Transverse colon (tissue), 4 donors: ENCODE measurements around the gene SELENOK.

Experiments used
- CTCF ChIP-seq, 5 experiments: fragments of 200-600 bp in 3 of 5; fragments of 450-650 bp in 2 of 5; sonication (generic) in 3 of 5; IDR thresholded peaks; 1 replicate in 2 of 5; 2 replicates in 3 of 5; pipeline ENCODE4 v1.5.1; 2016 to 2017; ENCODE audit warnings: antibody characterized with exemption in 5 of 5, inconsistent platforms in 3 of 5, mild to moderate bottlenecking in 2 of 5, moderate library complexity in 1 of 5
- POLR2A ChIP-seq: fragments of 450-650 bp; IDR thresholded peaks from one replicate; pipeline ENCODE4 v1.6.1; 2016; ENCODE audit warnings: antibody characterized with exemption, mild to moderate bottlenecking, moderate library complexity
- POLR2AphosphoS5 ChIP-seq, 3 donors: sonication (generic); formaldehyde crosslinking; IDR thresholded peaks; one replicate each; pipeline ENCODE4 v1.6.1; 2016; ENCODE audit warnings: antibody characterized with exemption in 3 of 3

DNA sequence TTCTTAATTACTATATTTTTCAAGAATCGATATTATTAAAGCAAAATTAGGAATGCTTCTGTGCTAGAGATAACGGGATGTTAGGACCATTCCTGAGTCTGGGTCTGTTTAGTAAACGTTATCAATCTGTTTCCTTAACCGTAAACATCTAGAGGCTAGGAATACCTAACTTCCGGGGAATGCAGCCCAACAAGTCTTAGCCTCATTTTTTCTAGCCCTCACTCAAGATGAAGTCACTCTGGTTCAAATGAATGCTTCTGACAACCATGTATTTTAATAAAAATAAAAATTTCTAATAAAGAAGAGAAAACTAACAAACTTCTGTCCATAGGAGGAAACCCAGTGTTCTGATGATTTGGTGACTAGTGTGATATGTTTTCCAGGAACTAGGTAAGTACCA, 11.1 kb upstream of the SELENOK start:
- no peak for TF ChIP-seq CTCF (IDR thresholded peaks at IDR 0.05)
- no peak for TF ChIP-seq POLR2A
- no peak for TF ChIP-seq POLR2AphosphoS5 (IDR thresholded peaks at IDR 0.05)
